OCI-LY7 (cell line): Measurements from ENCODE around the gene RELN. TPM values are rescaled to one million over a fixed set of nuclear protein-coding genes. Genes with fewer than 3 reads are reported as not detected.

Experiments used
- BruUV-seq: library from RNA; stranded (reverse); fragments of 400-500 nt; replicated peaks from 2 replicates; lab custom pipeline; 2021; lab: Mats Ljungman, UMichigan
- CTCF ChIA-PET: fragments of 300-600 bp; sonication (Branson Sonifier 250); formaldehyde crosslinking; loops from one replicate; lab custom pipeline; 2022; ENCODE audit warnings: antibody characterized with exemption; ENCODE audit not compliant: unreplicated experiment; lab: Charles Lee
- POLR2A ChIA-PET: fragments of 300-600 bp; sonication (Branson Sonifier 250); formaldehyde crosslinking; loops from one replicate; lab custom pipeline; 2022; ENCODE audit warnings: antibody characterized with exemption; lab: Charles Lee
- DNase-seq: peaks from one replicate; pipeline ENCODE4 v3.0.0-alpha.2; 2015; ENCODE audit warnings: low spot score
- H2AFZ ChIP-seq: fragments of 200-600 bp; sonication (generic), shearing (Covaris generic); 2 replicates; pipeline ENCODE4 v1.6.1; 2014; ENCODE audit warnings: mild to moderate bottlenecking, antibody characterized with exemption, low read length, moderate library complexity
- H3K27ac ChIP-seq: fragments of 200-600 bp; sonication (generic); 2 replicates; pipeline ENCODE4 v1.5.1; 2014; ENCODE audit warnings: mixed run types, low read depth, mild to moderate bottlenecking, moderate library complexity, low read length, inconsistent platforms; ENCODE audit not compliant: poor library complexity, severe bottlenecking
- H3K36me3 ChIP-seq: fragments of 200-600 bp; sonication (generic); 2 replicates; pipeline ENCODE4 v1.6.1; 2014; ENCODE audit warnings: mild to moderate bottlenecking, antibody characterized with exemption, low read length, moderate library complexity, mixed read lengths; ENCODE audit not compliant: insufficient read depth
- H3K4me1 ChIP-seq: fragments of 200-600 bp; sonication (generic); 2 replicates; pipeline ENCODE4 v1.5.1; 2014; ENCODE audit warnings: mild to moderate bottlenecking, low read length; ENCODE audit not compliant: insufficient read depth, poor library complexity, severe bottlenecking
- H3K4me2 ChIP-seq: fragments of 200-600 bp; sonication (generic); 2 replicates; pipeline ENCODE4 v1.6.1; 2014; ENCODE audit warnings: mild to moderate bottlenecking, low read length
- H3K4me3 ChIP-seq: fragments of 200-600 bp; sonication (generic); 2 replicates; pipeline ENCODE4 v1.5.1; 2014; ENCODE audit warnings: mild to moderate bottlenecking, low read depth, low read length; ENCODE audit not compliant: poor library complexity, severe bottlenecking
- H3K79me2 ChIP-seq: fragments of 200-600 bp; sonication (generic); 2 replicates; pipeline ENCODE4 v1.6.1; 2016; ENCODE audit warnings: low read depth, mild to moderate bottlenecking, low read length, moderate library complexity, mixed read lengths; ENCODE audit not compliant: insufficient read depth
- H3K9me2 ChIP-seq: fragments of 200-600 bp; sonication (generic); 2 replicates; pipeline ENCODE4 v1.6.1; 2016; ENCODE audit warnings: mild to moderate bottlenecking, low read length, mixed read lengths; ENCODE audit not compliant: insufficient read depth
- H3K9me3 ChIP-seq: fragments of 200-600 bp; sonication (generic); 2 replicates; pipeline ENCODE4 v1.6.1; 2014; ENCODE audit warnings: mild to moderate bottlenecking, mixed run types, low read length, mixed read lengths
- H4K20me1 ChIP-seq: fragments of 200-600 bp; sonication (generic); 2 replicates; pipeline ENCODE4 v1.6.1; 2014; ENCODE audit warnings: mild to moderate bottlenecking, antibody characterized with exemption, low read length, moderate library complexity, mixed read lengths; ENCODE audit not compliant: insufficient read depth
- CTCF ChIP-seq: fragments of 200-600 bp; sonication (generic); conservative IDR thresholded peaks from 2 replicates; pipeline ENCODE4 v1.5.1; 2014; ENCODE audit warnings: mild to moderate bottlenecking, antibody characterized with exemption, low read length, moderate library complexity, mixed read lengths
- EZH2phosphoT487 ChIP-seq: fragments of 200-600 bp; sonication (generic); IDR thresholded peaks from 2 replicates; pipeline ENCODE4 v1.6.1; 2018; ENCODE audit warnings: low read depth, borderline replicate concordance, mild to moderate bottlenecking, mixed run types, antibody characterized with exemption, low read length, moderate library complexity, mixed read lengths
- intact Hi-C: fragments of 100-400 bp; cut with micrococcal nuclease; formaldehyde crosslinking; loops from one replicate; pipeline ENCODE4 v1.10.0; 2022; ENCODE audit not compliant: unreplicated experiment
- total RNA-seq, 2 experiments: library from RNA; depleted of rRNA in 1 of 2; stranded (reverse); fragments of >200 nt in 1 of 2; shearing (Covaris generic) in 1 of 2; gene quantifications; 2 replicates each; pipeline ENCODE4 v1.2.3, GENCODE V29; 2014 to 2022

The RELN gene
- total RNA-seq, 2 experiments from 2014 or later, result not detected

- Histone ChIP-seq H3K4me3 (no peak overlapping the region), H3K4me2 (no peak overlapping the region), H3K4me1 (no peaks in the 10 kb centered on the region), H4K20me1 (no peaks in the 10 kb centered on the region), H3K9me2 (no peaks in the 10 kb centered on the region), H3K9me3 (no peaks in the 10 kb centered on the region), H3K36me3 (no peaks in the 10 kb centered on the region), H3K79me2 (no peaks in the 10 kb centered on the region), H3K27ac (no peak overlapping the region), H2AFZ (no peak overlapping the region)
- intact Hi-C loops, result no loop called here
- ChIA-PET POLR2A (interaction anchor here (0.7 kb wide), 1 partner anchor 87 kb away, joined by 3 read pairs; no protein-coding TSS in a partner anchor), CTCF (no interaction called here)
- DNase-seq, result no peak
- TF ChIP-seq EZH2phosphoT487 (no peak), CTCF (no peak)
- no TSS peak for BruUV-seq
Observed at GRCh38 chr7:103851357-103851756, 138.1 kb downstream of the RELN start.

- Histone ChIP-seq H3K4me2 (no peak overlapping the region), H3K4me3 (no peak overlapping the region), H3K27ac (no peak overlapping the region), H2AFZ (no peak overlapping the region), H3K4me1 (no peaks in the 10 kb centered on the region), H3K9me3 (no peaks in the 10 kb centered on the region), H3K36me3 (no peaks in the 10 kb centered on the region), H3K9me2 (no peaks in the 10 kb centered on the region), H4K20me1 (no peaks in the 10 kb centered on the region), H3K79me2 (no peaks in the 10 kb centered on the region)
- no TSS peak for BruUV-seq
- DNase-seq, result no peak
- intact Hi-C loops, result no loop called here
- POLR2A ChIA-PET, result no interaction called here
- CTCF ChIA-PET, result no interaction called here
- TF ChIP-seq EZH2phosphoT487, result no peak
- TF ChIP-seq CTCF, result no peak
Observed at GRCh38 chr7:103843689-103844480, 145.6 kb downstream of the RELN start.

- intact Hi-C loops, result no loop called here
Observed at GRCh38 chr7:103833401-103833800, 156.1 kb downstream of the RELN start.

More at GRCh38 chr7:103833401-103833800, 156.1 kb downstream of the RELN start:
- Histone ChIP-seq H3K4me1 (no peaks in the 10 kb centered on the region), H3K4me2 (no peak overlapping the region), H3K9me2 (no peaks in the 10 kb centered on the region), H4K20me1 (no peaks in the 10 kb centered on the region), H3K36me3 (no peaks in the 10 kb centered on the region), H2AFZ (no peak overlapping the region), H3K9me3 (no peaks in the 10 kb centered on the region), H3K79me2 (no peaks in the 10 kb centered on the region), H3K4me3 (no peak overlapping the region), H3K27ac (no peak overlapping the region)
- ChIA-PET CTCF (no interaction called here), POLR2A (no interaction called here)
- no peak for DNase-seq
- no peak for TF ChIP-seq EZH2phosphoT487
- TF ChIP-seq CTCF, result no peak
- no TSS peak for BruUV-seq
